ENCODE data around the gene BCAS3. TPM values are rescaled to one million over a fixed set of nuclear protein-coding genes. Genes with fewer than 3 reads are reported as not detected.

BCAS3 gene
- polyA plus RNA-seq, 1 donor from 2014 or later = 21.6 TPM

DNA sequence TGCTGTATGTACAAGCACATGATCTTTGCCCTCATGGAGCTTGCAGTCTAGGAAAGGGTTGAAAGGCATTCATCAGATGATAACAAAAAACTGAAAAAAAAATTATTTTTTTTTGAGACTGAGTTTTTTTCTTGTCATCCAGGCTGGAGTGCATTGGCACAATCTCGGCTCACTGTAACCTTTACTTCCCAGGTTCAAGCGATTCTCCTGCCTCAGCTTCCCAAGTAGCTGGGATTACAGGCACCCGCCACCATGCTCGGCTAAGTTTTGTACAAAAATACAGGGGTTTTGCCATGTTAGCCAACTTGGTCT lies 38.7 kb upstream of the BCAS3 start:
- no peaks in the 10 kb centered on the region for H3K9me2 ChIP-seq (ENCODE audit: insufficient read depth, low read length)
- no peaks in the 10 kb centered on the region for H3K9me3 ChIP-seq (ENCODE audit: low read length)
- no peaks in the 10 kb centered on the region for H3F3A ChIP-seq (ENCODE audit: insufficient read depth, low read length, poor library complexity, severe bottlenecking)
- no peaks in the 10 kb centered on the region for H4K20me1 ChIP-seq (ENCODE audit: insufficient read depth)
- no peaks in the 10 kb centered on the region for H3K27me3 ChIP-seq (ENCODE audit: insufficient read depth, low read depth, low read length)
- H3K4me2 ChIP-seq (ENCODE audit: low read length) = no peak overlapping the region
- TF ChIP-seq, protein P1, sequence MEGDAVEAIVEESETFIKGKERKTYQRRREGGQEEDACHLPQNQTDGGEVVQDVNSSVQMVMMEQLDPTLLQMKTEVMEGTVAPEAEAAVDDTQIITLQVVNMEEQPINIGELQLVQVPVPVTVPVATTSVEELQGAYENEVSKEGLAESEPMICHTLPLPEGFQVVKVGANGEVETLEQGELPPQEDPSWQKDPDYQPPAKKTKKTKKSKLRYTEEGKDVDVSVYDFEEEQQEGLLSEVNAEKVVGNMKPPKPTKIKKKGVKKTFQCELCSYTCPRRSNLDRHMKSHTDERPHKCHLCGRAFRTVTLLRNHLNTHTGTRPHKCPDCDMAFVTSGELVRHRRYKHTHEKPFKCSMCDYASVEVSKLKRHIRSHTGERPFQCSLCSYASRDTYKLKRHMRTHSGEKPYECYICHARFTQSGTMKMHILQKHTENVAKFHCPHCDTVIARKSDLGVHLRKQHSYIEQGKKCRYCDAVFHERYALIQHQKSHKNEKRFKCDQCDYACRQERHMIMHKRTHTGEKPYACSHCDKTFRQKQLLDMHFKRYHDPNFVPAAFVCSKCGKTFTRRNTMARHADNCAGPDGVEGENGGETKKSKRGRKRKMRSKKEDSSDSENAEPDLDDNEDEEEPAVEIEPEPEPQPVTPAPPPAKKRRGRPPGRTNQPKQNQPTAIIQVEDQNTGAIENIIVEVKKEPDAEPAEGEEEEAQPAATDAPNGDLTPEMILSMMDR (IDR thresholded peaks at IDR 0.05; ENCODE audit: poor library complexity, severe bottlenecking) = peak; percentile 15
- TF ChIP-seq MXI1 (conservative IDR thresholded peaks at IDR 0.05; ENCODE audit: poor library complexity, severe bottlenecking) (no peak), EP300 (conservative IDR thresholded peaks at IDR 0.05; ENCODE audit: poor library complexity, severe bottlenecking) (no peak), POLR2AphosphoS5 (IDR thresholded peaks at IDR 0.05) (no peak), EZH2 (IDR thresholded peaks at IDR 0.05; ENCODE audit: borderline replicate concordance, insufficient read depth, low read length, poor library complexity, severe bottlenecking) (no peak)
- TF ChIP-seq, protein P2, sequence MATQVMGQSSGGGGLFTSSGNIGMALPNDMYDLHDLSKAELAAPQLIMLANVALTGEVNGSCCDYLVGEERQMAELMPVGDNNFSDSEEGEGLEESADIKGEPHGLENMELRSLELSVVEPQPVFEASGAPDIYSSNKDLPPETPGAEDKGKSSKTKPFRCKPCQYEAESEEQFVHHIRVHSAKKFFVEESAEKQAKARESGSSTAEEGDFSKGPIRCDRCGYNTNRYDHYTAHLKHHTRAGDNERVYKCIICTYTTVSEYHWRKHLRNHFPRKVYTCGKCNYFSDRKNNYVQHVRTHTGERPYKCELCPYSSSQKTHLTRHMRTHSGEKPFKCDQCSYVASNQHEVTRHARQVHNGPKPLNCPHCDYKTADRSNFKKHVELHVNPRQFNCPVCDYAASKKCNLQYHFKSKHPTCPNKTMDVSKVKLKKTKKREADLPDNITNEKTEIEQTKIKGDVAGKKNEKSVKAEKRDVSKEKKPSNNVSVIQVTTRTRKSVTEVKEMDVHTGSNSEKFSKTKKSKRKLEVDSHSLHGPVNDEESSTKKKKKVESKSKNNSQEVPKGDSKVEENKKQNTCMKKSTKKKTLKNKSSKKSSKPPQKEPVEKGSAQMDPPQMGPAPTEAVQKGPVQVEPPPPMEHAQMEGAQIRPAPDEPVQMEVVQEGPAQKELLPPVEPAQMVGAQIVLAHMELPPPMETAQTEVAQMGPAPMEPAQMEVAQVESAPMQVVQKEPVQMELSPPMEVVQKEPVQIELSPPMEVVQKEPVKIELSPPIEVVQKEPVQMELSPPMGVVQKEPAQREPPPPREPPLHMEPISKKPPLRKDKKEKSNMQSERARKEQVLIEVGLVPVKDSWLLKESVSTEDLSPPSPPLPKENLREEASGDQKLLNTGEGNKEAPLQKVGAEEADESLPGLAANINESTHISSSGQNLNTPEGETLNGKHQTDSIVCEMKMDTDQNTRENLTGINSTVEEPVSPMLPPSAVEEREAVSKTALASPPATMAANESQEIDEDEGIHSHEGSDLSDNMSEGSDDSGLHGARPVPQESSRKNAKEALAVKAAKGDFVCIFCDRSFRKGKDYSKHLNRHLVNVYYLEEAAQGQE (IDR thresholded peaks at IDR 0.05; ENCODE audit: borderline replicate concordance) = no peak
- H3K27ac ChIP-seq (ENCODE audit: low read length) = no peak overlapping the region
- H3K36me3 ChIP-seq (ENCODE audit: insufficient read depth, low read length) = no peaks in the 10 kb centered on the region
- H3K4me3 ChIP-seq (ENCODE audit: low read length) = no peak overlapping the region
- H2AFZ ChIP-seq (ENCODE audit: low read depth, low read length) = no peak overlapping the region
- no peaks in the 10 kb centered on the region for H3K79me2 ChIP-seq (replicated peaks; ENCODE audit: insufficient read depth, low read length)
- H3K9ac ChIP-seq (ENCODE audit: low read length) = no peak overlapping the region

DNA sequence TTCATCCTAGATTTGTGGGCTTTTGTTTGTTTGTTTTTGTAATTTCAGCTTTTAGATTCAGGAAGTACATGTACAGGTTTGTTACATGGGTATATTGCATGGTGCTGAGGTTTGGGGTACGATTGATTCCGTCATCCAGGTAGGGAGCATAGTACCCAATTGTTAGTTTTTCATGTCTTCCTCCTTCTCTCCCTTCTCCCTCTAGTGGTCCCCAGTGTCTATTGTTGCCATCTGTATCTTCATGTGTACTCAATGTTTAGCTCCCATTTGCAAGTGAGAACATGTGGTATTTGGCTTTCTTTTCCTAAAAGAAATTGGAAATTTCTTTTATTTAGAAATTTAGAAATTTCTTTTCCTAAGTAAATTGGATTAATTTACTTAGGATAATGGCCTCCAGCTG lies 37.1 kb upstream of the BCAS3 start:
- Histone ChIP-seq H2AFZ (ENCODE audit: low read depth, low read length) (no peak overlapping the region), H3K27ac (ENCODE audit: low read length) (no peak overlapping the region), H3K27me3 (ENCODE audit: insufficient read depth, low read depth, low read length) (no peaks in the 10 kb centered on the region), H3K9ac (ENCODE audit: low read length) (no peak overlapping the region), H3K9me3 (ENCODE audit: low read length) (no peaks in the 10 kb centered on the region), H3K79me2 (replicated peaks; ENCODE audit: insufficient read depth, low read length) (no peaks in the 10 kb centered on the region), H3F3A (ENCODE audit: insufficient read depth, low read length, poor library complexity, severe bottlenecking) (no peaks in the 10 kb centered on the region), H3K4me2 (ENCODE audit: low read length) (no peak overlapping the region), H4K20me1 (ENCODE audit: insufficient read depth) (no peaks in the 10 kb centered on the region), H3K9me2 (ENCODE audit: insufficient read depth, low read length) (no peaks in the 10 kb centered on the region), H3K36me3 (ENCODE audit: insufficient read depth, low read length) (no peaks in the 10 kb centered on the region), H3K4me3 (ENCODE audit: low read length) (no peak overlapping the region)
- TF ChIP-seq, protein P1 (IDR thresholded peaks at IDR 0.05; ENCODE audit: poor library complexity, severe bottlenecking) = peak; percentile 24
- TF ChIP-seq RAD21 (conservative IDR thresholded peaks at IDR 0.05) = no peak
- no peak for TF ChIP-seq POLR2AphosphoS5 (IDR thresholded peaks at IDR 0.05)
- no peak for TF ChIP-seq EZH2 (IDR thresholded peaks at IDR 0.05; ENCODE audit: borderline replicate concordance, insufficient read depth, low read length, poor library complexity, severe bottlenecking)
- TF ChIP-seq EP300 (conservative IDR thresholded peaks at IDR 0.05; ENCODE audit: poor library complexity, severe bottlenecking) = no peak
- TF ChIP-seq TAF1 (IDR thresholded peaks at IDR 0.05; ENCODE audit: low read depth) = no peak
